ENCODE data around the gene GATAD2A. TPM values are rescaled to one million over a fixed set of nuclear protein-coding genes. Genes with fewer than 3 reads are reported as not detected.
A peak's percentile ranks its signal among the peaks of the same experiment; 100 is the strongest.

The GATAD2A gene
- total and polyA plus RNA-seq, 2 of the 13 experiments (the other 11 are each of a cell fraction or from before 2014, with no cell fraction given): 16.8 to 28.6 TPM

DNA sequence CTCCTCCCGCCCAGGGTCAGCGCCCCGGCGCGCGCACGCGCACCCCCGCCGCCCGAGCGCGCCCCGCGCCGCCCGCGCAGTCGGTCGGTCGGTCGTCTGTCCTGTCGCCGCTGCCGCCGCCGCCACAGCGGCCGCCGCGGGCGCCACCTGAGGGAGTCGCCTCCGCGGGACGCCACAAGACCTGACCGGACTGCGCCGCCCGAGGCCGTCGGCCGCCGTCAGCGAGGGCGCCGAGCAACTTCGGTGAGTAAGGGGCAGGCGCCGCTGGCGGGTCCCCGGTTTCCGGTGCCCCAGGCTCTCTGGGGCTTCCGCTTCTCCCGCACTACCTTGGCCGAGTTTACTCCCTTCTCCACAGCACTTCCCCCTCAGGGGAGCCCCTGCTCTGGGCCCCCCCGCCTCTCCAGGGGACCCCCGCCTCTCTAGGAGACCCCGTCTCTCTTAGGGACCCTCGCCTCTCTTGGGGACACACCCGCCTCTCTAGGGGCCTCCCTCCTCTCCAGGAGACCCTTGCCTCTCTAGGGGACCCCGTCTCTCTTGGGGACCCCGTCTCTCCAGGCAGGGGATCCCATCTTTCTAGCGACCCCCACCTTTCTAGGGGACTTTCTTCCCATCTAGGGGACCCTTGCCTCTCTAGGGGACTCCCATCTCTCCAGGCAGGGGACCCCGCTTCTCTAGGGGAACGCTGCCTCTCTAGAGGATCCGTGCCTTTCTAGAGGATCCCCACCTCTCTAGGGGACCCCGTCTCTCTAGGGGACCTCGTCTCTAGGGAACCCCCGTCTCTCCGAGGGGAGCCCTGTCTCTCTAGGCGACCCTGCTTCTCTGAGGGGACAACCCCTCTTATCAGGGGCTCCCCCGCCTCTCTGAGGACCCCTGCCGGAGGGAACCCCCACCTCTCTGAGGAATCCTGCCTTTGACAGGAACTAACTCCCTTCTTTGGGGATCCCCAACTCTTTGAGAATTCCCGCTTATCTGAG, 19.3 kb upstream of the GATAD2A start (continued):
- TF ChIP-seq, protein P1, sequence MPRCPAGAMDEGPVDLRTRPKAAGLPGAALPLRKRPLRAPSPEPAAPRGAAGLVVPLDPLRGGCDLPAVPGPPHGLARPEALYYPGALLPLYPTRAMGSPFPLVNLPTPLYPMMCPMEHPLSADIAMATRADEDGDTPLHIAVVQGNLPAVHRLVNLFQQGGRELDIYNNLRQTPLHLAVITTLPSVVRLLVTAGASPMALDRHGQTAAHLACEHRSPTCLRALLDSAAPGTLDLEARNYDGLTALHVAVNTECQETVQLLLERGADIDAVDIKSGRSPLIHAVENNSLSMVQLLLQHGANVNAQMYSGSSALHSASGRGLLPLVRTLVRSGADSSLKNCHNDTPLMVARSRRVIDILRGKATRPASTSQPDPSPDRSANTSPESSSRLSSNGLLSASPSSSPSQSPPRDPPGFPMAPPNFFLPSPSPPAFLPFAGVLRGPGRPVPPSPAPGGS (CRISPR knock-in tag; IDR thresholded peaks at IDR 0.05): no peak
- peak; percentile 4; the same call in 1 of the 2 replicates for TF ChIP-seq SAP130 (CRISPR knock-in tag; IDR thresholded peaks at IDR 0.05; ENCODE audit: low read depth)
- no peak for TF ChIP-seq NCOA2 (CRISPR knock-in tag; IDR thresholded peaks at IDR 0.05)
- TF ChIP-seq ZGPAT (CRISPR knock-in tag; IDR thresholded peaks at IDR 0.05): no peak
- TF ChIP-seq, protein P2, sequence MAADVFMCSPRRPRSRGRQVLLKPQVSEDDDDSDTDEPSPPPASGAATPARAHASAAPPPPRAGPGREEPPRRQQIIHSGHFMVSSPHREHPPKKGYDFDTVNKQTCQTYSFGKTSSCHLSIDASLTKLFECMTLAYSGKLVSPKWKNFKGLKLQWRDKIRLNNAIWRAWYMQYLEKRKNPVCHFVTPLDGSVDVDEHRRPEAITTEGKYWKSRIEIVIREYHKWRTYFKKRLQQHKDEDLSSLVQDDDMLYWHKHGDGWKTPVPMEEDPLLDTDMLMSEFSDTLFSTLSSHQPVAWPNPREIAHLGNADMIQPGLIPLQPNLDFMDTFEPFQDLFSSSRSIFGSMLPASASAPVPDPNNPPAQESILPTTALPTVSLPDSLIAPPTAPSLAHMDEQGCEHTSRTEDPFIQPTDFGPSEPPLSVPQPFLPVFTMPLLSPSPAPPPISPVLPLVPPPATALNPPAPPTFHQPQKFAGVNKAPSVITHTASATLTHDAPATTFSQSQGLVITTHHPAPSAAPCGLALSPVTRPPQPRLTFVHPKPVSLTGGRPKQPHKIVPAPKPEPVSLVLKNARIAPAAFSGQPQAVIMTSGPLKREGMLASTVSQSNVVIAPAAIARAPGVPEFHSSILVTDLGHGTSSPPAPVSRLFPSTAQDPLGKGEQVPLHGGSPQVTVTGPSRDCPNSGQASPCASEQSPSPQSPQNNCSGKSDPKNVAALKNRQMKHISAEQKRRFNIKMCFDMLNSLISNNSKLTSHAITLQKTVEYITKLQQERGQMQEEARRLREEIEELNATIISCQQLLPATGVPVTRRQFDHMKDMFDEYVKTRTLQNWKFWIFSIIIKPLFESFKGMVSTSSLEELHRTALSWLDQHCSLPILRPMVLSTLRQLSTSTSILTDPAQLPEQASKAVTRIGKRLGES (CRISPR knock-in tag; IDR thresholded peaks at IDR 0.05; ENCODE audit: borderline replicate concordance): no peak
- no peak for TF ChIP-seq SMYD3 (CRISPR knock-in tag; IDR thresholded peaks at IDR 0.05)
- TF ChIP-seq, protein P3, sequence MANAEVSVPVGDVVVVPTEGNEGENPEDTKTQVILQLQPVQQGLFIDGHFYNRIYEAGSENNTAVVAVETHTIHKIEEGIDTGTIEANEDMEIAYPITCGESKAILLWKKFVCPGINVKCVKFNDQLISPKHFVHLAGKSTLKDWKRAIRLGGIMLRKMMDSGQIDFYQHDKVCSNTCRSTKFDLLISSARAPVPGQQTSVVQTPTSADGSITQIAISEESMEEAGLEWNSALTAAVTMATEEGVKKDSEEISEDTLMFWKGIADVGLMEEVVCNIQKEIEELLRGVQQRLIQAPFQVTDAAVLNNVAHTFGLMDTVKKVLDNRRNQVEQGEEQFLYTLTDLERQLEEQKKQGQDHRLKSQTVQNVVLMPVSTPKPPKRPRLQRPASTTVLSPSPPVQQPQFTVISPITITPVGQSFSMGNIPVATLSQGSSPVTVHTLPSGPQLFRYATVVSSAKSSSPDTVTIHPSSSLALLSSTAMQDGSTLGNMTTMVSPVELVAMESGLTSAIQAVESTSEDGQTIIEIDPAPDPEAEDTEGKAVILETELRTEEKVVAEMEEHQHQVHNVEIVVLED (CRISPR knock-in tag; IDR thresholded peaks at IDR 0.05; ENCODE audit: borderline replicate concordance): no peak
- TF ChIP-seq CCDC6 (CRISPR knock-in tag; IDR thresholded peaks at IDR 0.05): no peak
- TF ChIP-seq MZF1 (CRISPR knock-in tag; IDR thresholded peaks at IDR 0.05; ENCODE audit: borderline replicate concordance): no peak
- no peak for TF ChIP-seq ZFP90 (CRISPR knock-in tag; IDR thresholded peaks at IDR 0.05; ENCODE audit: borderline replicate concordance)
- TF ChIP-seq ZNF598 (CRISPR knock-in tag; IDR thresholded peaks at IDR 0.05; ENCODE audit: borderline replicate concordance): no peak
- no peak for TF ChIP-seq BHLHE40 (IDR thresholded peaks at IDR 0.05; ENCODE audit: low read length)
